ENCODE measurements around the gene TRAM2. TPM values are rescaled to one million over a fixed set of nuclear protein-coding genes. Genes with fewer than 3 reads are reported as not detected.

The TRAM2 gene
- total and polyA plus RNA-seq, 2 of the 4 experiments (the other 2 are of a cell fraction): 77.2 to 95.7 TPM

- peaks cover 0 to 5% of the 10 kb centered on the region in 2 experiments; a peak in 3 of 4 replicates for H3K79me1 ChIP-seq (ENCODE audit: low read depth in 1 of 2, low read length in 2 of 2)
- H3K27ac ChIP-seq (ENCODE audit: insufficient read depth, low read length): no peak overlapping the region
- in situ Hi-C loops (cut with MboI; ENCODE audit: low sequenced_read_pairs) (no loop called here), dilution Hi-C loops (cut with HindIII; ENCODE audit: low sequenced_read_pairs, unreplicated experiment) (no loop called here), intact Hi-C loops (cut with micrococcal nuclease) (no loop called here)
- 0 out of 2 replicates have a peak, but pooled peaks cover 4% of the 10 kb centered on the region for H3K9me1 ChIP-seq (ENCODE audit: insufficient read depth, low read length)
- 100% methylated on average over 1 of the region's 6 CpGs; no CpG with 5 or more reads in 1 of the 2 experiments for WGBS, 2 experiments (ENCODE audit: extremely low coverage in 2 of 2, insufficient read length in 1 of 2)
- H3K14ac ChIP-seq (replicated peaks; ENCODE audit: low read depth, low read length): no peak overlapping the region
- ChIA-PET CTCF (interaction anchor here (0.6 kb wide), 1 partner anchor 247 kb away, joined by 3 read pairs; no protein-coding TSS in a partner anchor), POLR2A (ENCODE audit: unreplicated experiment) (no interaction called here)
- no peaks in the 10 kb centered on the region for H3K27me3 ChIP-seq (ENCODE audit: control insufficient read depth, insufficient read depth, low read length)
- H2BK20ac ChIP-seq (ENCODE audit: low read depth, low read length): no peak overlapping the region
- no peak overlapping the region for H3K56ac ChIP-seq (ENCODE audit: extremely low read depth, insufficient read depth, low read length)
- H3K4me3 ChIP-seq (ENCODE audit: insufficient read depth, low read depth, low read length): no peak overlapping the region
- H3K4ac ChIP-seq (ENCODE audit: low read depth, low read length): no peak overlapping the region
- no peak overlapping the region for H3K4me2 ChIP-seq (ENCODE audit: low read depth, low read length)
- no TSS peak for BruUV-seq (replicated peaks)
- no peak overlapping the region for H2AK9ac ChIP-seq (replicated peaks; ENCODE audit: low read depth, low read length, poor library complexity)
- ATAC-seq (ENCODE audit: low read depth) (no peak), DNase-seq (no peak)
- no peak overlapping the region for H2BK5ac ChIP-seq (ENCODE audit: low read depth, low read length, poor library complexity, severe bottlenecking)
- H3K18ac ChIP-seq (ENCODE audit: low read depth, low read length): no peak overlapping the region
- H2AK5ac ChIP-seq (ENCODE audit: low read depth, low read length): no peak overlapping the region
- H4K8ac ChIP-seq (ENCODE audit: low read depth in 2 of 2, low read length in 2 of 2): no peak overlapping the region
- H4K5ac ChIP-seq (ENCODE audit: low read depth, low read length): no peak overlapping the region
- peaks cover 2% of the 10 kb centered on the region; the same call in 1 of the 2 replicates for H3K36me3 ChIP-seq (ENCODE audit: control insufficient read depth, insufficient read depth, low read length)
- no peaks in the 10 kb centered on the region for H3K4me1 ChIP-seq (ENCODE audit: control insufficient read depth, insufficient read depth, low read length)
- H4K20me1 ChIP-seq (ENCODE audit: insufficient read depth, low read length): no peaks in the 10 kb centered on the region
- H2BK15ac ChIP-seq (ENCODE audit: low read depth, low read length): no peak overlapping the region
- no peaks in the 10 kb centered on the region for H3K9me3 ChIP-seq (ENCODE audit: control insufficient read depth, insufficient read depth, low read length)
- H4K91ac ChIP-seq (ENCODE audit: insufficient read depth, low read depth, low read length): no peak overlapping the region
- H2BK120ac ChIP-seq (ENCODE audit: low read depth, low read length): no peak overlapping the region
- no peak overlapping the region for H2AFZ ChIP-seq (replicated peaks; ENCODE audit: low read length, poor library complexity)
- no peak overlapping the region for H3K9ac ChIP-seq (ENCODE audit: low read depth, low read length)
- TF ChIP-seq FOS (IDR thresholded peaks at IDR 0.05; ENCODE audit: low read depth, low read length) (no peak), CEBPB (IDR thresholded peaks at IDR 0.05; ENCODE audit: low read depth, low read length) (no peak), BHLHE40 (IDR thresholded peaks at IDR 0.05; ENCODE audit: low read depth, low read length) (no peak), RFX5 (IDR thresholded peaks at IDR 0.05; ENCODE audit: low read depth, low read length) (no peak), RAD21 (IDR thresholded peaks at IDR 0.05; ENCODE audit: low read length) (no peak), NFE2L2 (IDR thresholded peaks at IDR 0.05; ENCODE audit: low read depth, low read length) (no peak), MAZ (IDR thresholded peaks at IDR 0.05; ENCODE audit: borderline replicate concordance, low read depth, low read length) (no peak), MXI1 (IDR thresholded peaks at IDR 0.05; ENCODE audit: borderline replicate concordance, low read depth, low read length) (no peak), POLR2A (IDR thresholded peaks at IDR 0.05; ENCODE audit: low read depth, low read length) (no peak), SMC3 (IDR thresholded peaks at IDR 0.05; ENCODE audit: low read depth, low read length) (no peak), CTCF (conservative IDR thresholded peaks at IDR 0.05; ENCODE audit: low read depth, low read length) (no peak)
- TF ChIP-seq, protein P1, sequence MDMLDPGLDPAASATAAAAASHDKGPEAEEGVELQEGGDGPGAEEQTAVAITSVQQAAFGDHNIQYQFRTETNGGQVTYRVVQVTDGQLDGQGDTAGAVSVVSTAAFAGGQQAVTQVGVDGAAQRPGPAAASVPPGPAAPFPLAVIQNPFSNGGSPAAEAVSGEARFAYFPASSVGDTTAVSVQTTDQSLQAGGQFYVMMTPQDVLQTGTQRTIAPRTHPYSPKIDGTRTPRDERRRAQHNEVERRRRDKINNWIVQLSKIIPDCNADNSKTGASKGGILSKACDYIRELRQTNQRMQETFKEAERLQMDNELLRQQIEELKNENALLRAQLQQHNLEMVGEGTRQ (IDR thresholded peaks at IDR 0.05; ENCODE audit: low read depth, low read length): no peak
- TF ChIP-seq, protein P2, sequence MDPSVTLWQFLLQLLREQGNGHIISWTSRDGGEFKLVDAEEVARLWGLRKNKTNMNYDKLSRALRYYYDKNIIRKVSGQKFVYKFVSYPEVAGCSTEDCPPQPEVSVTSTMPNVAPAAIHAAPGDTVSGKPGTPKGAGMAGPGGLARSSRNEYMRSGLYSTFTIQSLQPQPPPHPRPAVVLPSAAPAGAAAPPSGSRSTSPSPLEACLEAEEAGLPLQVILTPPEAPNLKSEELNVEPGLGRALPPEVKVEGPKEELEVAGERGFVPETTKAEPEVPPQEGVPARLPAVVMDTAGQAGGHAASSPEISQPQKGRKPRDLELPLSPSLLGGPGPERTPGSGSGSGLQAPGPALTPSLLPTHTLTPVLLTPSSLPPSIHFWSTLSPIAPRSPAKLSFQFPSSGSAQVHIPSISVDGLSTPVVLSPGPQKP (IDR thresholded peaks at IDR 0.05; ENCODE audit: borderline replicate concordance, low read depth, low read length): no peak
- no peak overlapping the region for H3K23ac ChIP-seq (ENCODE audit: low read depth, low read length)
Measured at GRCh38 chr6:52582996-52583395, 6.1 kb upstream of the TRAM2 start.

Data from IMR-90 (cell line).